ENCODE results near the gene WNT5A. TPM values are rescaled to one million over a fixed set of nuclear protein-coding genes. Genes with fewer than 3 reads are reported as not detected.

Gene WNT5A
- 10 to 100 TPM in 4 of 8 experiments, 1 to 10 TPM in 3, under 1 TPM in 1; 0.92 to 47.9 (median 18.9) TPM for total RNA-seq

DNA sequence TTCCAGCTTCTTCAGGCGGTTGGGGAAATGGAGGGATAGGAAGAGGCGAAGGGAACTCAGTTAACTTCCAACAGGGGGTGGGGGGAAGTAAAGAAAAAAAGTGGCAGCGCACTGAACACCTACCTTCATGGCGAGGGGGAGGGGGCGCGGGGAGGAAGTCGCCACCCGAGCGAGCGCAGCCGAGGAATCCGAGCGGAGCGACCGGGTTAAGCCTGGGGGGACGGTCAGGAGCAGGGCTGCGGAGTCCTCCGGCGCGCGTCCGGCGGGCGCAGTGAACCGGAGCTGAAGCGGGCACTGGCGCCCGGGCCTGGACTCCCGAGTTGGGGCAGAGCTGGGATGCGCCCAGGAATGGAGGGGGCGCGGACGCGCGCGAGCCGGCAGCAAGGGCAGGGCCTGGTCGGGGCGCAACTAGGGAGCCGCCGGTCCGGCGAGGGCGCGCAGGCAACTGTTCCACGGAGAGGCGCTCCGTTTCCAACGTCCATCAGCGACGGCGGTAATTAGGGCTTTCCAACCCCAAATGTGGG lies at the start of gene WNT5A:
Gene WNT5A (minus strand): TSS at position 450 of the 524 bp plus-strand sequence. CDS start 321 bp downstream, at position 129.
- peak within 1 kb of the TSS; percentile 45 to 81 (median 48) for H3K4me3 ChIP-seq
- H3K27ac ChIP-seq, result peak within 1 kb of the TSS in 1 of 2 donors; percentile 6
- in situ Hi-C loops (cut with MboI; ENCODE audit: low pct_unique_long_range_greater_than_20kb in 2 of 9, low sequenced_read_pairs in 9 of 9, unreplicated experiment in 9 of 9), result loop anchor here in 6 of 9 experiments (25.0 kb wide), 5 partner anchors 225 to 775 kb away; no protein-coding TSS in a partner anchor
- peaks cover 3 to 24% of the 10 kb centered on the region in 2 donors for H3K4me1 ChIP-seq (replicated peaks in 1 of 2)
- ATAC-seq (replicated peaks in 6 of 8), result peak; percentile 4 to 27 (median 10)
- 0% methylated on average over 1 to 4 of the region's 52 CpGs; no CpG with 5 or more reads in 8 of the 10 experiments for WGBS, 10 experiments

DNA sequence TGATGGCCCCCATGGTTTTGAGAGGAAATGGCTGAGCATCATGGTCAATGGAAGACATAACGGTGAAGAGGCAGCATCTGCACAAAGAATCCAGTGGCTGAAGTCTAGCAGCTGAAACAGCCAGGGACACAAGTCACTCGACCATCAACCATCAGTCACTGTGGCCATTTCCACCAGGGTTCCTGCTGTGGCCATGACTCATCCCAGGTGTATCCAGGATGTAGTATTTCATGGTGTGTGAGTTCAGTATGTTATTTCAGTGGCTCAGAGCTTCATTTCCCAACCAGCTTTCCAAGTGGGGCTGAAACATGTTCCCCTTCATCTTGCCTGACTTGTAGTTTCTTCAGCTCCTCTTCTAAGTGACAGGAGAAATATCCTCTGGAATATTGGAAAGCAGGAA lies 47.8 kb upstream of the WNT5A start:
- WGBS, 10 experiments, result 50 to 100% (median 100%) methylated on average over 1 of the region's 2 CpGs; no CpG with 5 or more reads in 5 of the 10 experiments
- no peak overlapping the region for H3K27ac ChIP-seq
- in situ Hi-C loops (cut with MboI; ENCODE audit: low pct_unique_long_range_greater_than_20kb in 2 of 9, low sequenced_read_pairs in 9 of 9, unreplicated experiment in 9 of 9), result no loop called here
- peaks cover 53 to 55% of the 10 kb centered on the region in 2 donors for H3K4me1 ChIP-seq (replicated peaks in 1 of 2)
- no peak for ATAC-seq (replicated peaks in 6 of 8)
- H3K4me3 ChIP-seq, result no peak overlapping the region

DNA sequence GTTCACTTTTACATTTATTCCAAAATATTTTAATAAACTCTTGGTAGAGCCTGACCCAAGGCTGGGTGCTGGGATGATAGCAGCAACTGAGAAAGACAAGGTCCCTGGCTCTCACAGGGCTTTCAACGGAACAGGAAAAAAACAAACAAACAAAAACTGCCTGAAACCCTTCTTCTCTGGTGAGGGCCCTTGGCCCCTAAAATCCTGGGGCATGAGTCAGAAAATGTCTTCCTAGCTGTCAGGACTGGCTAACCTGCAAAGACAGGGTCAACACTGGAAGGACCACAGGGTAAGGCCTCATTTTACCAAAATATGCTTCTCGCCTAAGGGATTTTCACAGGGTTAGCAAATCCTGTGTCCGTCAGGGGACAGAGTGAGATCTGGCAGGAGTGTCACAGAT lies 45.7 kb upstream of the WNT5A start:
- 33 to 93% (median 83%) methylated on average over 1 to 2 of the region's 3 CpGs; no CpG with 5 or more reads in 4 of the 10 experiments for WGBS, 10 experiments
- ATAC-seq (replicated peaks in 6 of 8), result no peak
- in situ Hi-C loops (cut with MboI; ENCODE audit: low pct_unique_long_range_greater_than_20kb in 2 of 9, low sequenced_read_pairs in 9 of 9, unreplicated experiment in 9 of 9), result no loop called here
- Histone ChIP-seq H3K27ac (no peak overlapping the region), H3K4me3 (no peak overlapping the region), H3K4me1 (replicated peaks in 1 of 2) (peaks cover 41 to 48% of the 10 kb centered on the region in 2 donors)

DNA sequence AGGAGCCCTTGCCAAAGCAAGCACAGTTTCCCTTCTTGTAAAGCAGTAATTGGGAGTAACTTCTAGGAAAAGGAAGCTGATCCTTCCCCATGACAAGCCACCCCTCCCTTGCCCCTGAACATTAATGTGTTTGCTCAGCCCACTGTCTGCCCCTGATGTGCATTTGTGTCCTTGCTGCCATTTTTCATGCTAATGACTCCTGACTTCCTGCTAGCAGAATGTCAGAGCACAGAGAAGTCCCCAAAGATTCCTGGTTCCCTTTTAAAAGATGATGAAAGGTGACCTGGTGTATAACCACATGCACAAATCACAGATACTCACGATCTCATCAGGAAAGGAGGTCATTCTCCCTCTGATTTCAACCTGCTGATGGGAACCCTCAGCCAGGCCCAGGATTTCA lies 44.2 kb upstream of the WNT5A start:
- WGBS, 10 experiments, result 0 to 86% (median 45%) methylated on average over 1 of the region's 1 CpG; no CpG with 5 or more reads in 6 of the 10 experiments
- H3K4me1 ChIP-seq (replicated peaks in 1 of 2), result peaks cover 31 to 37% of the 10 kb centered on the region in 2 donors
- H3K27ac ChIP-seq, result peak overlapping the region; percentile 22 to 31
- H3K4me3 ChIP-seq, result no peak overlapping the region
- ATAC-seq (replicated peaks in 6 of 8), result peak in 7 of 8 experiments; percentile 36 to 97 (median 95)
- in situ Hi-C loops (cut with MboI; ENCODE audit: low pct_unique_long_range_greater_than_20kb in 2 of 9, low sequenced_read_pairs in 9 of 9, unreplicated experiment in 9 of 9), result no loop called here

DNA sequence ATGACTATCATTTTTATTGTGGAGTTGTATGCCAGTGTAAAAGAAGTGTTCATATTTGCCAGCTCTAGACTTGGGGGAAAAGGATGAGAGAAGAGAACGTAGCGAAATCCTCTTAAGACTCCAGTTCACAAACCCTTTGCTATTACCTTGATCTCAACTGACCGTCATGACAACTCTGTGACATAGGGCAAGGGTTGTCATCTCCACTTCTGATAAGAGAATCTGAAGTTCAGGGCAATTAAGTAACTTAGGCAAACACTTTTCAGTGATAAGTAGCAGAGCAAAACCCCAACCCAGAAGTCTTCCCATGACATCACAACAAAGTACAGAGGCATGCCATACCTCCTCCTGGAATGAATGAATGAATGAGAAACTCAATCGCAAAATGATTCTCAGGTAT lies 40.3 kb upstream of the WNT5A start:
- H3K27ac ChIP-seq, result no peak overlapping the region
- H3K4me3 ChIP-seq, result no peak overlapping the region
- in situ Hi-C loops (cut with MboI; ENCODE audit: low pct_unique_long_range_greater_than_20kb in 2 of 9, low sequenced_read_pairs in 9 of 9, unreplicated experiment in 9 of 9), result no loop called here
- peaks cover 27 to 31% of the 10 kb centered on the region in 2 donors for H3K4me1 ChIP-seq (replicated peaks in 1 of 2)
- no peak for ATAC-seq (replicated peaks in 6 of 8)
- WGBS, 10 experiments, result 58 to 100% (median 80%) methylated on average over 1 to 4 of the region's 4 CpGs; no CpG with 5 or more reads in 1 of the 10 experiments

DNA sequence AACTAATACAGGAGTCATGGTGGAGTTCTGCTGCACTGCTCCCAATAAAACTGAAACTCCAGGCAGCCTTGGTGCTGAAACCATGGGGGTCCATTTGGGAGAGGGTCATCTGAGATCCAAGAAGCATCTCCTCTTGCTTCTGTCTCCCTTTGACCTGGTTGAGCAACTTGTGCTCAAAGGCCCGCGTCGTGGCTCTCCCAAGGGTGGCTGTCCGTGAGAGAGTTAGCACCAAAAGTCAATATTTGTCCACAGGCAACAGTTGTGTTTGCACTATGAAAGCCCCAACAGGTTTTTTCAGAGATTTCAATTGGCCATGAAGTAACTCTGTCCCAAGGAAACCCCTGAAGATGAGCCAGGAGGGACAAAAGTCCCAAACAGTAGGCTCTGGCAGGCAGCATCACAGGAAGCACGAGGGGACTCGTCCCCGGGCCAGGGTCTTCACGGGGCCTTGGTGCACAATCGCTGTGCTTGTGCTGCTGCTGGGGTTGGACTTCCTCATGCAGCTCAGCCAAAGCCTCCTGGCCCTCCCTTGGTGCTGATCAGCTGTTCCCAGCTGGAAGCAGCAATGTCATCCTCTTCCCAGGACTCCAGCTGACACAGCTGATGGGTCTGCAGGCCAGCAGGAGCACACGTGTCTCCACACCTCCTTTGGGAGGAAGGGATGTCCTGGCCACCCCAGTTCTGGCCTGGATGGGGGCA lies 39.4 kb upstream of the WNT5A start:
- Histone ChIP-seq H3K4me3 (no peak overlapping the region), H3K27ac (no peak overlapping the region), H3K4me1 (replicated peaks in 1 of 2) (peaks cover 22 to 25% of the 10 kb centered on the region in 2 donors)
- in situ Hi-C loops (cut with MboI; ENCODE audit: low pct_unique_long_range_greater_than_20kb in 2 of 9, low sequenced_read_pairs in 9 of 9, unreplicated experiment in 9 of 9), result no loop called here
- ATAC-seq (replicated peaks in 6 of 8), result no peak
- WGBS, 10 experiments, result 60 to 100% (median 97%) methylated on average over 1 to 5 of the region's 10 CpGs; no CpG with 5 or more reads in 2 of the 10 experiments

DNA sequence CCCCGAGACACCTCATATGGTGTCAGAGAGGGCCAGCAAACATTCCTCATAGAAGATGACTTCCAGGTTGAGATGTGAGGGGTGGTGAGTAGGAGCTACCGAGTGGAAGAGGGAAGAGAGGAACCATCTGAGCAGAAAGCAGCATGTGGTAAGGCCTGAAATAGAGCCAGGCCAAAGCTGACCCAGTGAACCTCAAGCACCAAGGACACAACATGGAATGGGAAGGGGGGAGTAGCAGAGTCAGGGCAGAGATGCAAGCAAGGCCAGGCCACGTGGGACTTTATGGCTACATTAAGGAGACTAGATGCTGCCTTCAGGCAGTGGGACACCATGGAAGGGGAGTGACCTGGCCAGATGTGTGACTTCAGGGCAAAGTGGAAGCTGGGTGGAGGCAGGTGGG lies 38.3 kb upstream of the WNT5A start:
- in situ Hi-C loops (cut with MboI; ENCODE audit: low pct_unique_long_range_greater_than_20kb in 2 of 9, low sequenced_read_pairs in 9 of 9, unreplicated experiment in 9 of 9), result no loop called here
- Histone ChIP-seq H3K4me3 (no peak overlapping the region), H3K27ac (no peak overlapping the region), H3K4me1 (replicated peaks in 1 of 2) (peaks cover 12 to 17% of the 10 kb centered on the region in 2 donors)
- no peak for ATAC-seq (replicated peaks in 6 of 8)
- WGBS, 10 experiments, result 0 to 100% (median 77%) methylated on average over 1 to 2 of the region's 3 CpGs; no CpG with 5 or more reads in 4 of the 10 experiments

DNA sequence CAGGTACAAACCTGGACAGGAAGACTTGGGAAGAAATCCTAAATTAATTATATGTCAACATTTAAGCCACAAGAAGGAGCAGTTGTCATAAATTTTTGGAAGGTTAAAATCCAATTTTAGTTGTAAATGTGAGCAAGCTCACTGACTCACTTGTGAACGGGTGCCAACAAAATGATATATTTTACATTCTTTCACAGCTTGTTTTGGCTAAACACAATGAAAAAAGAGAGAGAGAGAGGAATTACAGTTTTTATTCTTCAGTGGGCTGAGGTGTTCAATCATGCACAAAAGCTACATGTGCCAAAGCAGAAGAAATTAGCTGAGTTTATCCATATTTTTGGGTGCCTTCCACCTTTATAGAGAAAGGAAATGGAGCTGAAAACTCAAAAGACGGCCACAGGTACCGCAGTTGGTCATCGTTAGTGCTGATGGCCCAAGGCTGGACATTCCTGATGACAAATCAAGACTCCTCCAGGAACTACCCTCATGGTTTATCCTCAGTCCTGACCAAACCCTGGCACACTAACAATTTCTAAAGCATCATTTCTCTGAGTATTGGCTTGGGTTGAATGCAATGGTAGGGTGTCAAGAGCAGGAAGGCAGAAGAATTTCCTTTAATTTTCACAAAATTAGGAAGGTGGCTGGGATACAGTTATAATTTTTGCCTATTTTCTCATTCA lies 37.6 kb upstream of the WNT5A start:
- peaks cover 5 to 12% of the 10 kb centered on the region in 2 donors for H3K4me1 ChIP-seq (replicated peaks in 1 of 2)
- H3K4me3 ChIP-seq, result no peak overlapping the region
- no peak overlapping the region for H3K27ac ChIP-seq
- in situ Hi-C loops (cut with MboI; ENCODE audit: low pct_unique_long_range_greater_than_20kb in 2 of 9, low sequenced_read_pairs in 9 of 9, unreplicated experiment in 9 of 9), result no loop called here
- WGBS, 10 experiments, result 0 to 100% (median 86%) methylated on average over 1 to 4 of the region's 4 CpGs; no CpG with 5 or more reads in 1 of the 10 experiments
- ATAC-seq (replicated peaks in 6 of 8), result no peak

DNA sequence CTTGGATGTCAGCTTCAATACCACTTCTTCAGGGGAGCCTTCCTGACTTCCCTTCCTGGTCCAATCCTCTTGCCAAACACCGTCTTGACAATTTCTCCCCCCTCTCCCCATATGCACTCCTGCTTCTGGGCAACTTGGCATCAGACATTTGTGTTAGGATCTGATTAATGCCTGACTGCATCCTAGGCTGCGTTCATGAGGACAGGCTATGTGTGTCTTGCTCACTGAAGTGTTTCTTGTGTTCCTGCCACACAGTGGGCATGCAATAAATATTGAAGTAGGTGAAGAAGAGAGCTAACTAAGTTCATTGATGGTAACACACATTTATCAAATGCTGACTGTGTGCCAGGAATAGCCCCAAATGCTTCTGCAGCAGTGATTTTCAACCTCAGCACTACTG lies 36.4 kb upstream of the WNT5A start:
- H3K4me1 ChIP-seq (replicated peaks in 1 of 2), result peaks cover 12 to 24% of the 10 kb centered on the region in 2 donors
- in situ Hi-C loops (cut with MboI; ENCODE audit: low pct_unique_long_range_greater_than_20kb in 2 of 9, low sequenced_read_pairs in 9 of 9, unreplicated experiment in 9 of 9), result no loop called here
- no peak overlapping the region for H3K4me3 ChIP-seq
- ATAC-seq (replicated peaks in 6 of 8), result no peak
- 33 to 100% (median 75%) methylated on average over 1 to 2 of the region's 2 CpGs; no CpG with 5 or more reads in 5 of the 10 experiments for WGBS, 10 experiments
- no peak overlapping the region for H3K27ac ChIP-seq

DNA sequence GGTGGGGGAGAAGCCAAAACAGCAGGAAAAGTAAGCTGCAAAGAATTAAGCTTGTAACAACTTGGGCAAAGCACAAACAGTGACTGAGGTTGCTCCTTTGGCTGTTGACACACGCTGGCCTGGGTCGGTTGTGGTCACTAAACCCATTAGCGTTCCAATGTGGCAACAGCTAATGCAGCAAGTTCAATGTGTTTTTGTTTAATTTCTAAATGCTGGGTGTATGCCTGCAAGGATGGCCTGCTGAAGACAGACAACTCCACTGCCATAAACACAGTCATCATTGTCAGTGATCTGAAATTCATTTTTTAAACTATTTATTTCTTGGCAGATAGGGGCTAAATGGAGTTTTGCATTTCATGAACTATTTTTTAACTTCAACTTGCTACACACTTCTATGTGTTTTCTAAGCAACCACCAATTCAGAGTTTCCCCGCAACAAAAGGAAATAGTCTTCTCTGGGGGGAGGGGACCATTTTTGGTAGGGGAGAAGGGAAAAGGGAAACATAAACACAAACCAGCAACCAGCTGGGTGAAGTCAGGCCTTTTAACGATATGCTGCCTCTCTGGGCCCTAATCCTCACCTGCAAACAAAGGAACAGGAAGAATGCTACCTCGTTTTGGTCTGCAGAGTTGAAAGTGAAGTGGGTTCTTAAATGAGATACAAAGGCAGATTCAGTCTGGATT lies 34.8 kb upstream of the WNT5A start:
- H3K27ac ChIP-seq, result no peak overlapping the region
- in situ Hi-C loops (cut with MboI; ENCODE audit: low pct_unique_long_range_greater_than_20kb in 2 of 9, low sequenced_read_pairs in 9 of 9, unreplicated experiment in 9 of 9), result no loop called here

DNA sequence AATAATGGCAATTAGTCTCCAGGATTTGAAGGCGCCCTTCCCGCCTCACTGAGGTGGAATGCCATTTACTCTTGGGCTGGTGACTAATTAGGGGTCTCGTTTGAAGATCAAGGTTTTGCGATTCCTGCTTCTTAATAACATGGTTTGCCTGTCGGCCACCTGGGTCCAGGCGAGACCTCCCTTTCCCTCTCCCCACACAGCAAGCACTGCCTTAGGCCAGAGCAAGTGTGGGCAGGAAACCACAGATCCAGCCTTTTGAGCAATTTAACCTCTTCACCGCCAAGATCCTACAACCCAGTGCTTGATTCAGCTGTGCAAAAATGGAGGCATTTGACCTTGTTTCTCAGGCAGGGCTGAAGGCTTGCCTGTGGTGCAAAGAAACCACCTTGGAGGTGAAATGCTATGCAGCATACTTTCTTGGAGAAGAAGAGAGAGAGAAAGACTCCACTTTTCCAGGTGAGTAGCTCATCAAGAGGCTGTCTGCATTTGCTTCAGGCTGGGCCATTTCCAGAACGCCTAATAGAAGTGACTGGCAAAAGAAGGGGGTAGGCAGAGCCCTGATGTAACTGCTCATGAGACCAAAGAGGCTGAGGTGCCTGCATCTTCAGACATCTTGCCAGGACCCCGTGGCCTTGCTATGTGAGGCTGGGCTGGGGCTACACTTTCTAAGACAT lies 34.1 kb upstream of the WNT5A start:
- no peak for ATAC-seq (replicated peaks in 6 of 8)
- in situ Hi-C loops (cut with MboI; ENCODE audit: low pct_unique_long_range_greater_than_20kb in 2 of 9, low sequenced_read_pairs in 9 of 9, unreplicated experiment in 9 of 9), result no loop called here
- 11 to 88% (median 80%) methylated on average over 1 to 8 of the region's 9 CpGs for WGBS, 10 experiments
- H3K27ac ChIP-seq, result no peak overlapping the region
- peaks cover 21 to 24% of the 10 kb centered on the region in 2 donors for H3K4me1 ChIP-seq (replicated peaks in 1 of 2)
- H3K4me3 ChIP-seq, result no peak overlapping the region

More for the DNA sequence above, 34.8 kb upstream of the WNT5A start:
- ATAC-seq (replicated peaks in 6 of 8), result peak in 1 of 8 experiments; percentile 29
- H3K4me3 ChIP-seq, result no peak overlapping the region
- H3K4me1 ChIP-seq (replicated peaks in 1 of 2), result peaks cover 14 to 24% of the 10 kb centered on the region in 2 donors
- WGBS, 10 experiments, result 8 to 100% (median 43%) methylated on average over 1 to 6 of the region's 6 CpGs; no CpG with 5 or more reads in 1 of the 10 experiments

DNA sequence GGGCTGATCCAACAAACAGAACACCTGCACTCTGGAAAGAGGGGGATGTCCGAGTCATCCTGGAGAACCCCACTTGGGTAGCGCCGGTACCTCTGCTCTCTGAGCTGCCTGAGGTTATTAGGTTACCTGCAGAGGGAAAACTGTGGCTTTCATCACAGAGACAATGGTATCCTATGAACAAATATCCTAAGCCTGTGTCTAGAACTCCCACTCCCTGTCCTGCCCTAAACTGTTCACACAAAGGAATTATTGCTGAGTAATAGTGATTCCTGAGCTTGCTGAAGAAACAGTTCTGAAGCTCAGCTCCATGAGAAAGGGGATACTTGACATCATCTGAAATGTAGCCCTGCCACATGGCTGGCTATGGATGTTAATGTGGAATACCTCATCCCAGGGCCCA lies 31.9 kb upstream of the WNT5A start:
- Histone ChIP-seq H3K4me1 (replicated peaks in 1 of 2) (peaks cover 22 to 24% of the 10 kb centered on the region in 2 donors), H3K4me3 (no peak overlapping the region), H3K27ac (no peak overlapping the region)
- 17 to 83% (median 82%) methylated on average over 2 to 3 of the region's 3 CpGs; no CpG with 5 or more reads in 6 of the 10 experiments for whole genome bisulfite sequencing, 10 experiments
- ATAC-seq (replicated peaks in 6 of 8), result peak in 7 of 8 experiments; percentile 23 to 89 (median 79)
- in situ Hi-C loops (cut with MboI; ENCODE audit: low pct_unique_long_range_greater_than_20kb in 2 of 9, low sequenced_read_pairs in 9 of 9, unreplicated experiment in 9 of 9), result no loop called here
